Effector memory CD8-positive, alpha-beta T cell (primary cell): ENCODE data around the gene TMEM154.
A peak's percentile ranks its signal among the peaks of the same experiment; 100 is the strongest.

Source experiments
- ATAC-seq: fragments of 150-1000 bp; cut with Tn5 transposase; replicated peaks from 2 replicates; pipeline ENCODE4 v1.10.0; 2021; ENCODE audit warnings: mild to moderate bottlenecking, moderate library complexity
- DNase-seq, 3 experiments: peaks; one replicate each; pipeline ENCODE4 v3.0.0; 2021
- H3K27ac Mint-ChIP-seq, 2 donors: one replicate each; pipeline ENCODE4 v1.8.0; 2022; ENCODE audit warnings: mild to moderate bottlenecking in 2 of 2, mixed read lengths in 2 of 2, moderate library complexity in 2 of 2
- H3K27me3 Mint-ChIP-seq, 2 donors: one replicate each; pipeline ENCODE4 v1.8.0; 2022; ENCODE audit warnings: mixed read lengths in 2 of 2
- H3K36me3 Mint-ChIP-seq: one replicate; pipeline ENCODE4 v1.8.0; 2022; ENCODE audit warnings: mild to moderate bottlenecking, moderate library complexity, mixed read lengths; ENCODE audit not compliant: insufficient read depth
- H3K4me1 Mint-ChIP-seq, 2 donors: one replicate each; pipeline ENCODE4 v1.8.0; 2022; ENCODE audit warnings: low read depth in 2 of 2, mixed read lengths in 2 of 2
- H3K4me3 Mint-ChIP-seq, 2 donors: one replicate each; pipeline ENCODE4 v1.8.0; 2022; ENCODE audit warnings: mild to moderate bottlenecking in 2 of 2, mixed read lengths in 2 of 2, moderate library complexity in 2 of 2
- H3K9me3 Mint-ChIP-seq, 2 donors: one replicate each; pipeline ENCODE4 v1.8.0; 2022; ENCODE audit warnings: mixed read lengths in 2 of 2
- total RNA-seq, 9 experiments: gene quantifications; one replicate each; lab custom pipeline; 2026; lab: John Stamatoyannopoulos, UW

Gene TMEM154, protein sequence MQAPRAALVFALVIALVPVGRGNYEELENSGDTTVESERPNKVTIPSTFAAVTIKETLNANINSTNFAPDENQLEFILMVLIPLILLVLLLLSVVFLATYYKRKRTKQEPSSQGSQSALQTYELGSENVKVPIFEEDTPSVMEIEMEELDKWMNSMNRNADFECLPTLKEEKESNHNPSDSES
- 13.3 to 53.2 (median 25.5) reads per million in 9 experiments for total RNA-seq

DNA sequence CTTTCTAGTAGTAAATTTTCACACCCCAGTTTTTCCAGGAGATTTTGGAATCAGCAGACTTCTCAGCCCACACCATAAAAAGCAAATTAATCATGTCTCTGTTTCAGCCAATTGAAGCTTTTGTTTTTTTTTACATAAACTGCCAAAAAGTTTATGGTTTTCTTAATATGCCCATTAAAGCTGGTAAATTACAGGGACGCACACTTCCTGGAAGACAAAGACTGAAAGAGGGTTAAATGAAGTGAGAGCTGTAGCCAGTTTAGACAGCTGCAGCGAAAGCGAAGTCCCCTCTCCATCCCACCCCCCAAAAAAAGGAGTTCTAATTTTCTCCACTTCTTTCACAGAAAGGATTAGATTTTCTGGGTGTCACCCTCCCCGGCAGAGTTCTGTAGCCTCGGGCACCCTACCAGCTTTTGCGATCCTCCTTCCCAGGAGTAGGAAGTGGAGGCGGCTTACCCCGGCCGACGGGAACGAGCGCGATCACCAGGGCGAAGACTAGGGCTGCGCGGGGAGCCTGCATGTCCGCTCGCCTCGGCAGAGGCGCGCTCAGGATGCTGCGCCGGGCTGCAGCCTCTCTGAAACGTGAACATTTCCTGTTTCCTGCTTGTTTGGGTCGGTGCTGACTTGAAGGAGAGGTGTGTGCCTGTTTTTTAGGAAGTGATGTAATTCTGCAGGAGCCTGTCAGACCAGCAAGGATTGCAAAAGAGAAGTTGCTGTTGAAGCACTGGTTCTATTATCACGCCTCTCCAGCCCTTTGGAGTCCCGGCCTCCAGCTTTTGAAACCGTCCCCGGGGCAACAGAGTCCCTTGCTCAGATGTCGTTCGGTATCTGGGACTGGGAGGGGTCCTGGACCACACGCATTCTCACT, at the start of gene TMEM154:
TMEM154 (minus strand) TSS at position 584 of the 868 bp plus-strand sequence; CDS start at position 520, 64 bp downstream.
- H3K27me3 Mint-ChIP-seq: no peaks in the 10 kb centered on the region

DNA sequence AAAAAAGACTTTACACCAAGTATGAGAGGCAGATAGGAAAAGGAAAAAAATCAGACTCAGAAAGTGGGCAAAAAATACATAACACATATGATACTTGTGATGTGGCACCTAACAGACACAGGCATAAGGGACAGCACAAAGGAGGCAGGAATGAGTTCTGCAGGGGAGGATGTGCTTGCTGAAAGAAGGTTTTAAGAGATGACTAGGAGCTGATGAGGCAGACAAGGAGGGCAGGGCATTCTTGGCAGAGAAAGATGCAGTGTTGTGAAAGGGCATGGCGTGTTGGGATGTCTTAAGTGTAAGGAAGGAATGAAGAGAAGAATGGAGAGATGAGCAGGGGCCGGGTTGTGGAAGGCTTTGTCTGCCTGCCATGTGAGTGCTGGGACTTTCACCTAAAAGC, 49.7 kb upstream of the TMEM154 start:
- Mint-ChIP-seq H3K27ac (no peak overlapping the region), H3K27me3 (peaks cover 6 to 11% of the 10 kb centered on the region in 2 donors), H3K36me3 (peaks cover 2% of the 10 kb centered on the region), H3K4me1 (no peaks in the 10 kb centered on the region), H3K9me3 (no peaks in the 10 kb centered on the region), H3K4me3 (no peak overlapping the region)
- DNase-seq (no peak), ATAC-seq (no peak)

More for the DNA sequence above, at the start of gene TMEM154:
- peak; percentile 97 for ATAC-seq
- H3K9me3 Mint-ChIP-seq: no peaks in the 10 kb centered on the region
- H3K4me1 Mint-ChIP-seq: peaks cover 30 to 44% of the 10 kb centered on the region in 2 donors
- peak within 1 kb of the TSS; percentile 96 for H3K27ac Mint-ChIP-seq
- H3K4me3 Mint-ChIP-seq: peak within 1 kb of the TSS; percentile 90 to 93
- H3K36me3 Mint-ChIP-seq: peaks cover 15% of the 10 kb centered on the region
- DNase-seq: peak; percentile 55 to 64 (median 63)

DNA sequence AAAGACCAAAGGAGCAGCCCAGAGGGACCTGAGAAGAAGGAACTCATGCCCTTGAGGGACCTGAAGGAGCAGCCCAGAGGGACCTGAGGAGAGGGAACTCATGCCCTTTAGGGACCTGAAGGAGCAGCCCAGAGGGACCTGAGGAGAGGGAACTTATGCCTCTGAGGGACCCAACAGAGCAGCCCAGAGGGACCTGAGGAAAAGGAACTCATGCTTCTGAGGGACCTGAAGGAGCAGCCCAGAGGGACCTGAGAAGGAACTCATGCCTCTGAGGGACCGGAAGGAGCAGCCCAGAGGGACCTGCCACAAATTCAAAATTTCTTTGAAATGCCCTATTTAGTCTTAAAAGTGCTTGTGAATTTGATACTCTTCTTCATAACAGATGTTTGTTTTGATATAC, 48.5 kb upstream of the TMEM154 start:
- no peaks in the 10 kb centered on the region for H3K4me1 Mint-ChIP-seq
- H3K9me3 Mint-ChIP-seq: no peaks in the 10 kb centered on the region
- H3K36me3 Mint-ChIP-seq: peaks cover 2% of the 10 kb centered on the region
- H3K27ac Mint-ChIP-seq: no peak overlapping the region
- peaks cover 7 to 11% of the 10 kb centered on the region in 2 donors for H3K27me3 Mint-ChIP-seq
- no peak overlapping the region for H3K4me3 Mint-ChIP-seq
- no peak for DNase-seq
- no peak for ATAC-seq

DNA sequence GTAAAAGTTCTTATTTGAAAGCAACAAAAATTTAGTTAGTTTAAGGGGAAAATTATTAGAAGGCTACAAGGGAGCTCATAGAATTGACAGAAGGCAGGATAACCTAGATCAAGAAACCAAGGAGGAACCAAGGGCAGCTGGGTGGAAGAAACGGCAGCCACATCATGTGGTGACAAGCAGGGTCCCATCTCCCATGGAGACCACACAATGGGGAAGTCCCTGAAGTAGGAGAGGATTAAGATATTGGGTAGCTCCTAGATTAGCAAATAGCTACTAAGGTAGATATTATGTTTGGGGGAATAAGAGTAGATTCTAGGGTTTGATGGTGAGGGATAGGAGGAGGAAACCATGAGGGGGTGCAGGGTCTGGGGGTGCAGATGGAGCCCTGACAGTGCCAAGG, 48.0 kb upstream of the TMEM154 start:
- DNase-seq (no peak), ATAC-seq (no peak)
- H3K4me1 Mint-ChIP-seq: no peaks in the 10 kb centered on the region
- no peaks in the 10 kb centered on the region for H3K9me3 Mint-ChIP-seq
- H3K4me3 Mint-ChIP-seq: no peak overlapping the region
- peaks cover 11 to 12% of the 10 kb centered on the region in 2 donors for H3K27me3 Mint-ChIP-seq
- H3K36me3 Mint-ChIP-seq: peaks cover 2% of the 10 kb centered on the region
- no peak overlapping the region for H3K27ac Mint-ChIP-seq

DNA sequence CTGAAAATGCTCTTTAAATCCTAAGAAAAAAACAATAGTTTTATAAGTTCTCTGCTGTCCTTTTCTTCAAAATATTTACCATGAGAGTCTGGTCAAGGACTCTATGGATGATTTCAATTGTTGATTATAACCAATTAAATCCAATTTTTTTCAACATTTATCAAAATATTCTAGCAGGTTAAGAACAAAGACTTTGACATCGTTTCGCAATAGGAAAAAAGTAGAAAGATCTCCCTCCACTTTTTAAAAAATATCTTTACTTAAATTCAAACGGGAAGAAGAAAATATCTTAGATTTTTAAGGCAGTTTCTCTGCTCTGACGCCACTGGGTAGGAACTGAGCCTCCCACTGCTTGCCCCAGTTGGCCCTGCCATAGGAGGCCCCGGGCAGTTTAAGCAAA, 44.7 kb upstream of the TMEM154 start:
- H3K27ac Mint-ChIP-seq: no peak overlapping the region
- H3K27me3 Mint-ChIP-seq: peaks cover 11 to 12% of the 10 kb centered on the region in 2 donors
- H3K4me1 Mint-ChIP-seq: no peaks in the 10 kb centered on the region
- no peak overlapping the region for H3K4me3 Mint-ChIP-seq
- H3K36me3 Mint-ChIP-seq: peaks cover 2% of the 10 kb centered on the region
- DNase-seq (no peak), ATAC-seq (no peak)
- no peaks in the 10 kb centered on the region for H3K9me3 Mint-ChIP-seq

DNA sequence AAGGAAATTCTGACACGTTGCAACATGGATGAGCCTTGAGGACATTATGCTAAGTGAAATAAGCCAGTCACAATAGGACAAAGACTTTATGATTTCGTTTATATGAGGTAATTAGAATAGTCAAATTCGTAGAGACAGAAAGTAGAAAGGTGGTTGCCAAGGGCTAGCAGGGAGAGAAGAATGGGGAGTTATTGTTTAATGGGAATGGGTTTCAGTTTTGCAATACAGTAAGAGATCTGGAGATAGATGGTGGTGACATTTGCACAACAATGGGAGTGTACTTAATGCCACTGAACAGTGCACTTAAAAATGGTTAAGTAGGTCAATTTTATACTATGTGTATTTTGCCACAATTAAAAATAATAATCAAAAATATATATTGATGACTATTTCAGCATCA, 43.4 kb upstream of the TMEM154 start:
- DNase-seq (no peak), ATAC-seq (no peak)
- no peak overlapping the region for H3K4me3 Mint-ChIP-seq
- H3K27ac Mint-ChIP-seq: no peak overlapping the region
- H3K9me3 Mint-ChIP-seq: no peaks in the 10 kb centered on the region
- H3K36me3 Mint-ChIP-seq: peaks cover 2% of the 10 kb centered on the region
- no peaks in the 10 kb centered on the region for H3K4me1 Mint-ChIP-seq
- H3K27me3 Mint-ChIP-seq: peaks cover 11 to 12% of the 10 kb centered on the region in 2 donors

DNA sequence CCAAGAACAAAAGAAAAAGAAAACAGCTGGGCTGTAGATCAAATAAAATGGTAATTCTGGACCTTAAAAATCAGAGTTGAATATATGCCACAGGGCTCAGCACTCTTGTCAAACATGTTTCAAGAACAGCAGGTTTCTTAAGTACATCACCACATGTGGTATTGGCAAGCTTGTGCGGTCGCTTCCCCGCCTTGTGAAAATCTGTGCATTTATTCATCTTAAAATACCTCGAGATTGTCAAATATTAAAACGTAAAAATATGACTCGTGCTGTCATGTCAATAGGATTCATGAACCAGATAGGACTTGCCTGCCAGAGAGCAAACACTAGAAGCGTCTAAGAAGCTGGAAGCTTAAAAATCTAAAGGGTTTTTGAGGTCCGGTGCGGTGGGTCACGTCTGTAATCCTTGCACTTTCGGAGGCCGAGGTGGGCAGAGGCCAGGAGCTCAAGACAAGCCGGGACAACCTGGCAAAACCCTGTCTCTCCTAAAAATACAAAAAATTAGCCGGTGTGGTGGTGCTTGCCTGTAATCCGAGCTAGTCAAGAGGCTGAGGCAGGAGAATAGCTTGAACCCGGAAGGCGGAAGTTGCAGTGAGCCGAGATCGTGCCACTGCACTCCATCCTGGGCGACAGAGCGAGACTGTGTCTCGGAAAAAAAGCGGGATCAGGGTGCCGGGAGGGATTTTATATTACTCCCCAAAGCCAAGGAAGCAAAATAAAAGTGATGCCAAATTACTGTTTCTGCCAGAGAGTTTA, 40.2 kb upstream of the TMEM154 start:
- Mint-ChIP-seq H3K9me3 (peaks cover 3 to 6% of the 10 kb centered on the region in 2 donors), H3K27me3 (peaks cover 0 to 6% of the 10 kb centered on the region in 2 donors), H3K4me3 (no peak overlapping the region), H3K27ac (no peak overlapping the region), H3K4me1 (no peaks in the 10 kb centered on the region), H3K36me3 (no peaks in the 10 kb centered on the region)
- no peak for DNase-seq
- ATAC-seq: no peak

DNA sequence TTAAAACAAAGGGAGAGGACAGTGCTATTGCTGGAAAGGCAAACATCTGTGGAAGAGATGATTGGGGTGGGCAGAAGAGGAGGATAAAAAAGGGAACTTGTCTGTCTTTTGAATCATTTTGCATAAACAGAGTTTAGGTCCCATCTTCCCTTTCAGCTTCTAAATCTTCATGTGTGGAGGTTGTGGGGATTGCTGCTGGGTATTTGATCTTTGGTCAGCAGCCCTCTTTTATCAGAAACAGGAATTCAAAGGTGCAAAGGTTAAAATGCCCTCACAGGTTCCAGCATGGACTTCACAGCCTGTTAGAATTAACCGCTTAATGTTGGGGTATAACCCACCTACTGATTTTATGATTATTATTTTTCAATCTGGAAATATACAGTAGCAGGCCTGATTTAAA, 39.5 kb upstream of the TMEM154 start:
- Mint-ChIP-seq H3K27me3 (peaks cover 0 to 6% of the 10 kb centered on the region in 2 donors), H3K27ac (no peak overlapping the region), H3K9me3 (peaks cover 3 to 7% of the 10 kb centered on the region in 2 donors), H3K4me1 (no peaks in the 10 kb centered on the region), H3K36me3 (no peaks in the 10 kb centered on the region), H3K4me3 (no peak overlapping the region)
- DNase-seq (no peak), ATAC-seq (no peak)

DNA sequence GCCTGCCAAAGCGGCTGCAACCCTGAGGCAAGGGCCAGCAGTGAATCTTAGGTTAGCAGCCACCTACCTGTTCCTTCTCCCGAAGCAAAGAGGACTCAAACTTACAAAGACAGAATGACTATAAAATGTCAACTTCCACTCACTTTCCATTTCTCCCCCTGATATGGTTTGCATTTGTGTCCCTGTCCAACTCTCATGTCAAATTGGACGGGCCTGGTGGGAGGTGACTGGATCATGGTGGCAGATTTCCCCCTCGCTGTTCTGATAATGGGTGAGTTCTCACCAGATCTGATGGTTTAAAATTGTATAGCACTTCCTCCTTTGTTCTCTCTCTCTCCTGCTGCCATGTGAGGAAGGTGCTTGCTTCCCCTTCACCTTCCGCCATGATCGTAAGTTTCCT, 35.3 kb upstream of the TMEM154 start:
- DNase-seq (no peak), ATAC-seq (no peak)
- Mint-ChIP-seq H3K27me3 (no peaks in the 10 kb centered on the region), H3K36me3 (no peaks in the 10 kb centered on the region), H3K4me1 (no peaks in the 10 kb centered on the region), H3K9me3 (peaks cover 3 to 7% of the 10 kb centered on the region in 2 donors), H3K27ac (no peak overlapping the region), H3K4me3 (no peak overlapping the region)

DNA sequence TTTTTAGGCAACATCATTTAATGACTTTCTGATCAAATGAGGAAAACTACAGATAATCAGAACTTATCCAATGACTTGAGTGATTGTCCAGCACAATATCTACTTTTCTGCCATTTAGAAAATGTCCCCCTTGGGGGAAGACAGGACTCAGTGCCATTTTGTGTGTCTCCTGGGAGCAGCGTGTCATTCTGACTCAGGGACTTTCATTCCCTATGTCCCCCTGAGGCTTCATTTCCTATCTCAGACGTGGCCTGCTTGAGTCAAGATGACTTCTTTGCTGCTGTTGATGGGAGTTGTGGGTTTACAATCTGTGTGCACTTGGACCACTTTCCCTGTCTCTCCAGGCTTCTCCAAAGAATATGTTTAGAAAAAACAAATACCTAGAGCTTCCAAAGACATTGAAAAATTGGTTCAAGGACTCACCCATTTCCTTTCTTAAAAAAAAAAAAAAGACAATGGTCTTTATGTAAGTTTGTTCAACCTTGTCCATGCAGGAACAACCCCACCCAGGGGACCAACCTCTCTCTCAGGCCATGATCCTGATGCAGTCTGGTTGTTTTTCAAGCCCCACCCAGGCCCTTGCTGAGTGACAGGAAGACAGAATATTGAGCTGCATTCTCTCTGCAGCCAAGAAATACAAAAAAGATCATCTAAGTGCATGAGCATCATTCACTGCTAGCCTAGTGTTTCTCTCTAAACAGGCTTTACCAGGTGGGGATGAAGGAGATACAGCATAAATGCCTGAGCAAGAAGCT, 34.3 kb upstream of the TMEM154 start:
- no peak overlapping the region for H3K4me3 Mint-ChIP-seq
- no peak overlapping the region for H3K27ac Mint-ChIP-seq
- no peaks in the 10 kb centered on the region for H3K4me1 Mint-ChIP-seq
- H3K36me3 Mint-ChIP-seq: no peaks in the 10 kb centered on the region
- DNase-seq (no peak), ATAC-seq (no peak)
- H3K27me3 Mint-ChIP-seq: no peaks in the 10 kb centered on the region
- H3K9me3 Mint-ChIP-seq: peaks cover 3 to 7% of the 10 kb centered on the region in 2 donors

DNA sequence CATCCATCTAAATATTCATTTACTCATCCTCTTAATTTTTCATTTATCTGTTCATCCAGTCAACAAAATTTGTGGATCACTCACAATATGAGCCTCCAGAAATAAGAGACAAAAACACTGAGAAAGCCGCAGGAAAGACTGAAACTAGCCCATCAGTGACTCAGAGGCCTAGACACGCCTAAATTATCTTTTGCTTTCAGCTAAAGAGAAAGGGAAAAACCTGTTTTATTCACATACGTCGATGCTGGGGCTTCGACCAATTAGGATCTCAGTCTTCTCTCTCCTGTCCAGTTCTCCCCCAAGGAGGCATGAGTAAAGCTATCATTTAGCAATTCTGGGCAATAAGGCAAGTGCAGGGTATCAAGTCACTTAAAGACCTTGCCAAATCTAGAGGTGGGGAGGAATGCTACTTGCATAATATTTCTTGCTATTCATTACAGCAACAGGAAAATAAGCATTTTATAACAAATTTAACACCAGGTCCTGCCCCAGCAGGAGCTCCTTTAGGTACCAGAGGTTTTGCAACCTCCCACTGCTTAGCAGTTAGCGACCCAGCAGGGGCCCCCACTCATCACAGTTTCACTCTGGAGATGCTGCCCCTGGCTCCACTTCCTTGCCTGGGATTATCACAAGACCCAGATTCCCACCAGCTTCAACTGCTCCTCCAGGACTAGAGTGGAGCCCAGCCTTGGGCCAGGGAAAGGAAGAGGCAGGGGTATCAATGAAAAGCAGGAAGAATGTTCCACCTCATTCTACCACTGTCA, 30.1 kb upstream of the TMEM154 start:
- H3K4me3 Mint-ChIP-seq: no peak overlapping the region
- ATAC-seq (no peak), DNase-seq (no peak)
- no peaks in the 10 kb centered on the region for H3K27me3 Mint-ChIP-seq
- H3K9me3 Mint-ChIP-seq: peaks cover 0 to 5% of the 10 kb centered on the region in 2 donors
- peaks cover 0 to 3% of the 10 kb centered on the region in 2 donors for H3K4me1 Mint-ChIP-seq
- H3K36me3 Mint-ChIP-seq: no peaks in the 10 kb centered on the region
- no peak overlapping the region for H3K27ac Mint-ChIP-seq

DNA sequence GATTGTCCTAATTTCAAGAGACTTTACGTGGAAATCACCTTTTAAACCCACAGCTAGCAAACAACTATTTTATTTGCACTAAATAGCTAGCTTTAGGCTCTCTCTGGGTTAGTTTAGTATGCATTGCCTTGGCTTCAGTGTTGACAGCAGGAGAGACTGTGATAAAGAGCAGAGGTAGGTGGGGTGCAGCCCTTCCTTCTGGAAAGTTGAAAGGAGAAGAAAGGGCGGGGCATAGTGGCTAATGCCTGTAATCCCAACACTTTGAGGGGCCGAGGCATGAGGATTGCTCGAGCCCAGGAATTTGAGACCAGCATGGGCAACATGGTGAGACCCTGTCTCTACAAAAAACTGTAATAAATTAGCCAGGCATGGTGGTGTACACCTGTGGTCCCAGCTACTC, 29.0 kb upstream of the TMEM154 start:
- H3K27ac Mint-ChIP-seq: no peak overlapping the region
- peaks cover 0 to 8% of the 10 kb centered on the region in 2 donors for H3K9me3 Mint-ChIP-seq
- H3K36me3 Mint-ChIP-seq: no peaks in the 10 kb centered on the region
- H3K27me3 Mint-ChIP-seq: no peaks in the 10 kb centered on the region
- DNase-seq (no peak), ATAC-seq (no peak)
- peaks cover 0 to 3% of the 10 kb centered on the region in 2 donors for H3K4me1 Mint-ChIP-seq
- no peak overlapping the region for H3K4me3 Mint-ChIP-seq
